Loucy (cell line): ENCODE data around the gene OPN1MW3.

ENCODE experiments used
- H2AFZ ChIP-seq: fragments of 200-600 bp; sonication (generic); 2 replicates; pipeline ENCODE4 v1.6.0; 2016; ENCODE audit warnings: antibody characterized with exemption, mild to moderate bottlenecking, low read length, moderate library complexity
- H3F3A ChIP-seq: fragments of 200-600 bp; 2 replicates; pipeline ENCODE4 v1.6.0; 2016; ENCODE audit warnings: antibody characterized with exemption, low read depth, mild to moderate bottlenecking
- H3K27me3 ChIP-seq: fragments of 200-600 bp; sonication (generic); 2 replicates; pipeline ENCODE4 v1.6.1; 2014; ENCODE audit warnings: low read length, mild to moderate bottlenecking; ENCODE audit not compliant: insufficient read depth, poor library complexity, severe bottlenecking
- H3K36me3 ChIP-seq: fragments of 200-600 bp; sonication (generic); 2 replicates; pipeline ENCODE4 v1.6.1; 2016; ENCODE audit warnings: low read length; ENCODE audit not compliant: insufficient read depth
- H3K4me1 ChIP-seq: fragments of 200-600 bp; sonication (generic); 2 replicates; pipeline ENCODE4 v1.5.1; 2014; ENCODE audit warnings: low read length, mild to moderate bottlenecking; ENCODE audit not compliant: insufficient read depth, poor library complexity, severe bottlenecking
- H3K4me2 ChIP-seq: fragments of 200-600 bp; sonication (generic); 2 replicates; pipeline ENCODE4 v1.6.0; 2014; ENCODE audit warnings: antibody characterized with exemption, low read length, low read depth, mild to moderate bottlenecking; ENCODE audit not compliant: poor library complexity, severe bottlenecking
- H3K4me3 ChIP-seq: fragments of 200-600 bp; sonication (generic); 2 replicates; pipeline ENCODE4 v1.5.1; 2014; ENCODE audit warnings: low read length, mild to moderate bottlenecking, mixed read lengths; ENCODE audit not compliant: poor library complexity, severe bottlenecking
- H3K79me2 ChIP-seq: fragments of 200-600 bp; sonication (generic); 2 replicates; pipeline ENCODE4 v1.6.1; 2014; ENCODE audit warnings: low read length; ENCODE audit not compliant: insufficient read depth
- H3K9ac ChIP-seq: fragments of 200-600 bp; sonication (generic); 2 replicates; pipeline ENCODE4 v1.6.0; 2014; ENCODE audit warnings: mild to moderate bottlenecking, low read depth, low read length, moderate library complexity; ENCODE audit not compliant: poor library complexity, severe bottlenecking
- H3K9me2 ChIP-seq: fragments of 200-600 bp; sonication (generic); replicated peaks from 2 replicates; pipeline ENCODE4 v1.6.1; 2016; ENCODE audit warnings: low read depth, low read length, mixed read lengths
- H3K9me3 ChIP-seq: fragments of 200-600 bp; sonication (generic); 2 replicates; pipeline ENCODE4 v1.6.1; 2014; ENCODE audit warnings: mild to moderate bottlenecking, antibody characterized with exemption, low read length, low read depth; ENCODE audit not compliant: insufficient read depth
- H4K20me1 ChIP-seq: fragments of 200-600 bp; sonication (generic); 2 replicates; pipeline ENCODE4 v1.6.0; 2014; ENCODE audit warnings: antibody characterized with exemption, low read length, mild to moderate bottlenecking; ENCODE audit not compliant: insufficient read depth, poor library complexity, severe bottlenecking
- CTCF ChIP-seq: fragments of 200-600 bp; sonication (generic); conservative IDR thresholded peaks from 2 replicates; pipeline ENCODE4 v1.5.1; 2014; ENCODE audit warnings: mild to moderate bottlenecking, antibody characterized with exemption, low read length
- EZH2phosphoT487 ChIP-seq: fragments of 200-600 bp; IDR thresholded peaks from 2 replicates; pipeline ENCODE4 v1.6.1; 2018; ENCODE audit warnings: antibody characterized with exemption, mild to moderate bottlenecking, moderate library complexity, borderline replicate concordance

Gene OPN1MW3

GRCh38 chrX:154305541-154306205 is 48.3 kb downstream of the OPN1MW3 start:
- no peaks in the 10 kb centered on the region for H4K20me1 ChIP-seq
- H3K4me1 ChIP-seq, result peaks cover 4% of the 10 kb centered on the region
- H3F3A ChIP-seq, result no peaks in the 10 kb centered on the region
- H3K79me2 ChIP-seq, result no peaks in the 10 kb centered on the region
- H3K4me2 ChIP-seq, result no peak overlapping the region
- no peak for TF ChIP-seq EZH2phosphoT487
- TF ChIP-seq CTCF, result no peak
- H3K9me2 ChIP-seq, result no peaks in the 10 kb centered on the region
- H3K9me3 ChIP-seq, result no peaks in the 10 kb centered on the region
- no peak overlapping the region for H3K4me3 ChIP-seq
- no peak overlapping the region for H3K9ac ChIP-seq
- H3K36me3 ChIP-seq, result no peaks in the 10 kb centered on the region
- H2AFZ ChIP-seq, result no peak overlapping the region
- no peaks in the 10 kb centered on the region for H3K27me3 ChIP-seq

DNA sequence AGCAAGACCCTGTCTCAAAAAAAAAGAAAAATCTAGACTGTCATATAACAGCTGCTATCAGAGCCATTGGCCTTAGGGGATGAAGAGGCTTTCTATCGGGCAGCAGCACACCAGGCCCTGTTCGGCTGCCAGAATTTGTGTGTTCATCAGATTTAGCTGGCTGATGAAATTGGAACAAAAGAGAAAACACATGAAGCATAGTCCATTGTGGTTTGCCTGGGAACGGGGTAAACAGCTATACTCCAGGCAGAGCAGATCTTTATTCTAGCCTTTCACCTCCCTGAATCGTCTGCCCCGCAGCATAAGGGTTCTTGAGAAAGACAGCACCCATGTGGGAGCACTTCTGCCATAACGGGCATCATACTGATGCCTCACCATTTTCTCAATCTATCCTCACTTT is 49.8 kb downstream of the OPN1MW3 start:
- Histone ChIP-seq H3K79me2 (no peaks in the 10 kb centered on the region), H4K20me1 (no peaks in the 10 kb centered on the region), H3K9me2 (no peaks in the 10 kb centered on the region), H3K9ac (no peak overlapping the region), H3K4me3 (no peak overlapping the region), H3K4me2 (no peak overlapping the region), H3K4me1 (peaks cover 4% of the 10 kb centered on the region), H3K9me3 (no peaks in the 10 kb centered on the region), H3K27me3 (no peaks in the 10 kb centered on the region), H2AFZ (no peak overlapping the region), H3K36me3 (no peaks in the 10 kb centered on the region), H3F3A (no peaks in the 10 kb centered on the region)
- TF ChIP-seq EZH2phosphoT487 (no peak), CTCF (no peak)

- H3K4me2 ChIP-seq, result peak overlapping the region; percentile 50
- no peak overlapping the region for H3K9ac ChIP-seq
- no peaks in the 10 kb centered on the region for H3K36me3 ChIP-seq
- H2AFZ ChIP-seq, result peak overlapping the region; percentile 77
- no peaks in the 10 kb centered on the region for H3K9me3 ChIP-seq
- H3F3A ChIP-seq, result no peaks in the 10 kb centered on the region
- H3K27me3 ChIP-seq, result no peaks in the 10 kb centered on the region
- no peaks in the 10 kb centered on the region for H3K9me2 ChIP-seq
- no peaks in the 10 kb centered on the region for H4K20me1 ChIP-seq
- peaks cover 4% of the 10 kb centered on the region for H3K4me1 ChIP-seq
- H3K4me3 ChIP-seq, result no peak overlapping the region
- peak; percentile 68 for TF ChIP-seq CTCF
- no peak for TF ChIP-seq EZH2phosphoT487
- H3K79me2 ChIP-seq, result no peaks in the 10 kb centered on the region
Observed at GRCh38 chrX:154308108-154308946, 50.9 kb downstream of the OPN1MW3 start.
